HepG2 (cell line): ENCODE measurements around the gene THRA. TPM values are rescaled to one million over a fixed set of nuclear protein-coding genes. Genes with fewer than 3 reads are reported as not detected.

Experiments used
- FLYWCH1 ChIP-seq: sonication (generic); formaldehyde crosslinking; IDR thresholded peaks from 2 replicates; pipeline ENCODE4 v1.8.1; 2023; ENCODE audit warnings: mild to moderate bottlenecking, missing genetic modification reagents
- MEF2D ChIP-seq: sonication (generic); formaldehyde crosslinking; IDR thresholded peaks from 2 replicates; pipeline ENCODE4 v1.5.1; 2020; ENCODE audit warnings: mild to moderate bottlenecking, missing genetic modification reagents
- MIER2 ChIP-seq: IDR thresholded peaks from 2 replicates; pipeline ENCODE4 v1.6.1; 2016; ENCODE audit warnings: missing biosample characterization, missing genetic modification reagents
- PRMT3 ChIP-seq: sonication (generic); formaldehyde crosslinking; IDR thresholded peaks from 2 replicates; pipeline ENCODE4 v1.8.1; 2022; ENCODE audit warnings: low read depth, mild to moderate bottlenecking, moderate library complexity, missing genetic modification reagents, borderline replicate concordance
- SALL1 ChIP-seq: sonication (generic); formaldehyde crosslinking; IDR thresholded peaks from 2 replicates; pipeline ENCODE4 v1.8.0; 2022; ENCODE audit warnings: mild to moderate bottlenecking, missing genetic modification reagents
- ZBTB4 ChIP-seq: sonication (generic); formaldehyde crosslinking; IDR thresholded peaks from 2 replicates; pipeline ENCODE4 v1.4.0; 2020; ENCODE audit warnings: missing genetic modification reagents, mild to moderate bottlenecking, borderline replicate concordance
- ZNF180 ChIP-seq: sonication (generic); formaldehyde crosslinking; IDR thresholded peaks from 2 replicates; pipeline ENCODE4 v1.4.0; 2020; ENCODE audit warnings: low read depth, missing genetic modification reagents, borderline replicate concordance
- ZNF589 ChIP-seq: sonication (generic); formaldehyde crosslinking; conservative IDR thresholded peaks from 2 replicates; pipeline ENCODE4 v1.8.0; 2022; ENCODE audit warnings: mild to moderate bottlenecking, moderate library complexity, missing genetic modification reagents
- polyA plus RNA-seq, 8 experiments: library from polyadenylated mRNA; depleted of rRNA in 3 of 8; stranded (reverse) in 7 of 8; unstranded in 1 of 8; fragments of >200 nt; fragmentation: Illumina TruSeq in 4 of 8; extraction: Trizol in 4 of 8; gene quantifications; 2 replicates each; pipeline versions ENCODE4 v1.2.1 to v1.2.3, GENCODE V29; 2011 to 2016; ENCODE audit warnings: low read depth in 4 of 8, missing spikeins in 1 of 8, mixed read lengths in 1 of 8; ENCODE audit not compliant: insufficient read depth in 1 of 8
- total RNA-seq, 5 experiments: library from RNA; depleted of rRNA; stranded (reverse); fragments of >200 nt; fragmentation: Illumina TruSeq; extraction: Trizol; gene quantifications; 2 replicates each; pipeline ENCODE4 v1.2.3, GENCODE V29; 2016; ENCODE audit warnings: low read depth in 1 of 5
- TF ChIP-seq, protein P1 (sequence below): sonication (generic); formaldehyde crosslinking; IDR thresholded peaks from 2 replicates; pipeline ENCODE4 v1.5.0; 2020; ENCODE audit warnings: missing genetic modification reagents, mild to moderate bottlenecking, borderline replicate concordance

The THRA gene
- total and polyA plus RNA-seq, 2 of the 13 experiments (the other 11 are each of a cell fraction or from before 2014, with no cell fraction given), result 8.0 to 9.9 TPM

DNA sequence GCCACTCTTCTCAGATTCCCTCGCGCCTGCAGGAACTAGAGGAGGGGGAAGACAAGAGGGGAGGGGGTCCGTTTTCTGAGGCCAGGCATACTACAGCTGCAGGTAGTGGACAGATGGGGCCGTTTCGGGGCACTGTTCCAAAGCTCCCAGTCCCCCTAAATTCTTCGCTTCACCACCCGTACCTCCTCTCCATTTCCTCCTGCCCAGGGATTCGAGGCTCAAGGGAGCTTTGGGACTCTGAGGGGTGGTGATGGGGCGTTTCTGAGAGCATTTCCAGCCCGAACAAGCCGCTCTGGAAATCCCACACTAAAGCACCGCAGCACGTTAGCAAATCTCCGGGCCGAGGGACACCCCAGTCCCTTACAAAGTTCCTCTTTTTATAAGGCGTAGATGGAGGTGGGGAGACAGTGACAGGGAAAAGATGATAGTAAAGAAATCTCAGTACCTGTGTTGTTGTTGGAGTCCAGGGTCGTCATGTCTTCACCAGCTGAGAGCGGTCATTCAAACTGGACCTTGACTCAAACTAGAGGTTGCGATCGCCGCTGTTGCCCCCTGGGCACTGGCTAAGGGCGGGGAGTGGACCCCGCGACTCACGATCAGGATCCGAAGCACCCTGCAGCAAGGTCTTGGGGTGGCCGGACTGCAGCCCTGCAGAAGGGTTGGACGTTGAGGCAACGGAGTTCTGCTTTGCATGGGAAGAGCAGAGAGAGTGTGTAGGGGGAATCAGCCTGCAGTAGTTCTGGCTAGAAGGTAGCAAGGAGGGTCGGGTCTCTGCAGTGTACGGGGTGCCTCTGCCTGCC is 37.1 kb downstream of the THRA start (continued):
- TF ChIP-seq ZBTB4 (CRISPR knock-in tag) (peak; percentile 24), MEF2D (CRISPR knock-in tag) (no peak), SALL1 (CRISPR knock-in tag) (no peak), ZNF589 (CRISPR knock-in tag) (no peak; the same call in 1 of the 2 replicates), FLYWCH1 (CRISPR knock-in tag) (no peak), MIER2 (CRISPR knock-in tag) (no peak), PRMT3 (no peak), ZNF180 (no peak)
- TF ChIP-seq, protein P1, sequence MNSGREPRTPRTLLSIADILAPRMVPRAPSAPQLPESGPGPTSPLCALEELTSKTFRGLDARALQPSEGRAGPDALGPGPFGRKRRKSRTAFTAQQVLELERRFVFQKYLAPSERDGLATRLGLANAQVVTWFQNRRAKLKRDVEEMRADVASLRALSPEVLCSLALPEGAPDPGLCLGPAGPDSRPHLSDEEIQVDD, result 0 out of 2 replicates have a peak, but pooled peaks have one; percentile 39
